SK-N-SH (cell line): Measurements from ENCODE around the gene TNK2.

Experiments used
- CTCF ChIP-seq: fragments of 200-600 bp; sonication (generic); IDR thresholded peaks from 2 replicates; pipeline ENCODE4 v1.6.1; 2017; ENCODE audit warnings: antibody characterized with exemption, mild to moderate bottlenecking, moderate library complexity
- EP300 ChIP-seq, 2 experiments: IDR thresholded peaks; 2 replicates each; pipeline versions ENCODE4 v1.4.0 to v1.6.1; 2012; ENCODE audit warnings: borderline replicate concordance in 1 of 2, low read depth in 1 of 2, low read length in 1 of 2
- RAD21 ChIP-seq: IDR thresholded peaks from 2 replicates; pipeline ENCODE4 v1.6.1; 2012; ENCODE audit warnings: mild to moderate bottlenecking, low read length
- REST ChIP-seq: IDR thresholded peaks from 2 replicates; pipeline ENCODE4 v1.6.1; 2012; ENCODE audit warnings: mild to moderate bottlenecking, low read depth, low read length, moderate library complexity
- RFX5 ChIP-seq: IDR thresholded peaks from 2 replicates; pipeline ENCODE4 v1.6.1; 2012; ENCODE audit warnings: mild to moderate bottlenecking, improper control_type of control experiment, low read length
- SIN3A ChIP-seq: IDR thresholded peaks from 2 replicates; pipeline ENCODE4 v1.6.1; 2012; ENCODE audit warnings: low read depth, mild to moderate bottlenecking, low read length, moderate library complexity, borderline replicate concordance
- USF2 ChIP-seq: fragments of 150-350 bp; IDR thresholded peaks from 2 replicates; pipeline ENCODE4 v1.6.1; 2017; ENCODE audit warnings: antibody characterized with exemption, low read length, low read depth, borderline replicate concordance
- TF ChIP-seq, protein P1 (sequence below): IDR thresholded peaks from 2 replicates; pipeline ENCODE4; 2012

DNA sequence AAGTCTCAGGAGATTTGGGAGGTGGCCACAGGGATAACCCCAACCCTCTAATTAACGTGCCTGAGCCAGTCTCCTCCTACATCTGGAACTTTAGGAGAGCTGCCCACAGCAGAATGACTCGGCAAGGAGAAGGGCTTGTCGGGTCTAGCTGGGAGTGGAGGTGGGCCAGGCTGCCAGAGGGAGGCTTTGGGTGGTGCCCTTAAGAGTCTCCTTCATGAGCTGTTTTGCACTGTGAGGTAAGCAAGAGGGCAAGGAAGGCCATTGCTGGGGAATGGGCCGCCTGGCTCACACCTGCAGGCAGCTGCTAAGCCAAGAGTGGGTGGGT lies 3.6 kb upstream of the TNK2 start:
- TF ChIP-seq CTCF, result no peak
- TF ChIP-seq USF2, result no peak
- TF ChIP-seq RFX5, result no peak
- no peak for TF ChIP-seq EP300 (IDR thresholded peaks at IDR 0.05; ENCODE audit: borderline replicate concordance in 1 of 2, low read depth in 1 of 2, low read length in 1 of 2)
- TF ChIP-seq, protein P1, sequence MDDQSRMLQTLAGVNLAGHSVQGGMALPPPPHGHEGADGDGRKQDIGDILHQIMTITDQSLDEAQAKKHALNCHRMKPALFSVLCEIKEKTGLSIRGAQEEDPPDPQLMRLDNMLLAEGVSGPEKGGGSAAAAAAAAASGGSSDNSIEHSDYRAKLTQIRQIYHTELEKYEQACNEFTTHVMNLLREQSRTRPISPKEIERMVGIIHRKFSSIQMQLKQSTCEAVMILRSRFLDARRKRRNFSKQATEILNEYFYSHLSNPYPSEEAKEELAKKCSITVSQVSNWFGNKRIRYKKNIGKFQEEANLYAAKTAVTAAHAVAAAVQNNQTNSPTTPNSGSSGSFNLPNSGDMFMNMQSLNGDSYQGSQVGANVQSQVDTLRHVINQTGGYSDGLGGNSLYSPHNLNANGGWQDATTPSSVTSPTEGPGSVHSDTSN, result no peak
- TF ChIP-seq REST, result no peak
- no peak for TF ChIP-seq RAD21
- TF ChIP-seq SIN3A, result no peak
